PC-9 (cell line): ENCODE measurements around the gene CFI.

Source experiments
- EZH2 ChIP-seq: fragments of 200-600 bp; sonication (generic); IDR thresholded peaks from 2 replicates; pipeline ENCODE4 v1.8.0; 2017; ENCODE audit warnings: antibody characterized with exemption, low read depth
- TF ChIP-seq, protein P1 (sequence below): fragments of 200-600 bp; sonication (generic); conservative IDR thresholded peaks from 2 replicates; pipeline ENCODE4 v1.6.1; 2017; ENCODE audit warnings: mixed run types, antibody characterized with exemption, mild to moderate bottlenecking, moderate library complexity

DNA sequence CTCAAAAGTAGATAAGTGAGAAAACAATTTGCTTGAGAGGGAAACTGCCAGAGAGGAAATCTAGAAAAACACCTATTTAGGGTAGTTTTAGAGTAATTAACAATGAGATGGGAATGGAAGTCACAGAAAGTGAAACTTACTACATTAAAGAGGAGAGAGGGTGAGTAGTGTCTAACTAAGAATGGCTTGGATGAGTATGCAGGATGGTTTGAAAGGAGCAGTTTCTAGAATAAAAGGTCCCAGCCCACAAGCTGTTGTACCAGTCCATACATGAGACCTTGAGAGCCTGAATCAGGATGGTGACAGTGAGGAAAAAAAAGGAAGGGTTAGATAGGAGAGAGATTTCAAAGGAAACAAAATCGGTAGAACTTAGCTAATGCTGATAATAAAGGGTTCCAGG lies 15.1 kb upstream of the CFI start:
- TF ChIP-seq, protein P1, sequence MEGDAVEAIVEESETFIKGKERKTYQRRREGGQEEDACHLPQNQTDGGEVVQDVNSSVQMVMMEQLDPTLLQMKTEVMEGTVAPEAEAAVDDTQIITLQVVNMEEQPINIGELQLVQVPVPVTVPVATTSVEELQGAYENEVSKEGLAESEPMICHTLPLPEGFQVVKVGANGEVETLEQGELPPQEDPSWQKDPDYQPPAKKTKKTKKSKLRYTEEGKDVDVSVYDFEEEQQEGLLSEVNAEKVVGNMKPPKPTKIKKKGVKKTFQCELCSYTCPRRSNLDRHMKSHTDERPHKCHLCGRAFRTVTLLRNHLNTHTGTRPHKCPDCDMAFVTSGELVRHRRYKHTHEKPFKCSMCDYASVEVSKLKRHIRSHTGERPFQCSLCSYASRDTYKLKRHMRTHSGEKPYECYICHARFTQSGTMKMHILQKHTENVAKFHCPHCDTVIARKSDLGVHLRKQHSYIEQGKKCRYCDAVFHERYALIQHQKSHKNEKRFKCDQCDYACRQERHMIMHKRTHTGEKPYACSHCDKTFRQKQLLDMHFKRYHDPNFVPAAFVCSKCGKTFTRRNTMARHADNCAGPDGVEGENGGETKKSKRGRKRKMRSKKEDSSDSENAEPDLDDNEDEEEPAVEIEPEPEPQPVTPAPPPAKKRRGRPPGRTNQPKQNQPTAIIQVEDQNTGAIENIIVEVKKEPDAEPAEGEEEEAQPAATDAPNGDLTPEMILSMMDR = no peak
- TF ChIP-seq EZH2 = no peak
